Endodermal cell (in vitro differentiated cells): Measurements from ENCODE around the gene SUPT3H. TPM values are rescaled to one million over a fixed set of nuclear protein-coding genes. Genes with fewer than 3 reads are reported as not detected.

Experiments
- DNase-seq: peaks from one replicate; pipeline ENCODE4 v3.0.0-alpha.2; 2017
- H3K27ac ChIP-seq: 2 replicates; pipeline ENCODE4 v1.5.1; 2013; ENCODE audit warnings: mild to moderate bottlenecking, low read depth, low read length, moderate library complexity
- H3K27me3 ChIP-seq: 2 replicates; pipeline ENCODE4 v1.6.1; 2013; ENCODE audit warnings: mild to moderate bottlenecking, low read length, moderate library complexity; ENCODE audit not compliant: insufficient read depth, control insufficient read depth, poor library complexity, severe bottlenecking
- H3K36me3 ChIP-seq: 2 replicates; pipeline ENCODE4 v1.7.0; 2013; ENCODE audit warnings: mild to moderate bottlenecking, low read length, moderate library complexity; ENCODE audit not compliant: control insufficient read depth, insufficient read depth
- H3K4me1 ChIP-seq: one replicate; pipeline ENCODE4 v1.7.0; 2013; ENCODE audit warnings: low read length; ENCODE audit not compliant: control insufficient read depth, insufficient read depth
- H3K4me3 ChIP-seq: 2 replicates; pipeline ENCODE4 v1.5.1; 2013; ENCODE audit warnings: mild to moderate bottlenecking, low read length, moderate library complexity
- H3K9ac ChIP-seq: 2 replicates; pipeline ENCODE4 v1.6.1; 2013; ENCODE audit warnings: mild to moderate bottlenecking, low read length, moderate library complexity; ENCODE audit not compliant: poor library complexity, severe bottlenecking; ENCODE audit errors: extremely low read depth
- H3K9me3 ChIP-seq: 2 replicates; pipeline ENCODE4 v1.6.1; 2013; ENCODE audit warnings: mild to moderate bottlenecking, low read length, moderate library complexity; ENCODE audit not compliant: control insufficient read depth
- H3K27ac Mint-ChIP-seq: 2 replicates; pipeline ENCODE4 v1.8.0; 2020; ENCODE audit warnings: mixed read lengths
- H3K27me3 Mint-ChIP-seq: 2 replicates; pipeline ENCODE4 v1.8.0; 2021; ENCODE audit warnings: mild to moderate bottlenecking, mixed read lengths; ENCODE audit not compliant: insufficient read depth
- H3K36me3 Mint-ChIP-seq: 2 replicates; pipeline ENCODE4 v1.8.0; 2020; ENCODE audit warnings: low read depth, mixed read lengths
- H3K4me1 Mint-ChIP-seq: 2 replicates; pipeline ENCODE4 v1.8.0; 2020; ENCODE audit warnings: mixed read lengths
- H3K4me3 Mint-ChIP-seq: 2 replicates; pipeline ENCODE4 v1.8.0; 2020; ENCODE audit warnings: mild to moderate bottlenecking, moderate library complexity, mixed read lengths
- H3K9me3 Mint-ChIP-seq: 2 replicates; pipeline ENCODE4 v1.8.0; 2020; ENCODE audit warnings: mild to moderate bottlenecking, mixed read lengths
- CTCF ChIP-seq: fragments of 200-600 bp; sonication (generic); conservative IDR thresholded peaks from 2 replicates; pipeline ENCODE4 v1.5.0; 2021; ENCODE audit warnings: antibody characterized with exemption, mild to moderate bottlenecking
- WGBS, 2 experiments: methylation state at CpG; one replicate each; pipeline versions ENCODE4 v1.1.5 to v1.1.7; 2013; ENCODE audit warnings: missing lambda C conversion rate in 2 of 2, mixed read lengths in 1 of 2; ENCODE audit not compliant: insufficient coverage in 1 of 2, insufficient read length in 1 of 2; 5-methylcytosine and 5-hydroxymethylcytosine counted together
- long read RNA-seq, 4 experiments: library from polyadenylated mRNA in 2 of 4; library from RNA in 1 of 4; library from capped mRNA in 1 of 4; stranded (forward) in 3 of 4; unstranded in 1 of 4; transcript quantifications; one replicate each; pipeline ENCODE4 v2.0.0, GENCODE V29; 2020 to 2021; ENCODE audit warnings: inconsistent platforms in 1 of 4
- polyA plus RNA-seq, 2 experiments: library from polyadenylated mRNA; stranded (reverse); fragments of 50-300 nt; gene quantifications; one replicate each; pipeline ENCODE4 v1.2.3, GENCODE V29; 2013
- total RNA-seq, 2 donors: library from RNA; stranded (reverse); fragmentation: NEBNext Ultra II Directional in 1 of 2; extraction: Animal tissue kit (Norgen Biotek cat#: 25700) in 1 of 2; gene quantifications; 2 replicates in 1 of 2; 3 replicates in 1 of 2; pipeline ENCODE4 v1.2.1, GENCODE V29; 2021

SUPT3H gene
- 10 to 100 TPM; 32.4 to 34.7 TPM for total RNA-seq
- polyA plus RNA-seq (2013, experiment 1 of 2), result 22.9 TPM
- 26.2 TPM for polyA plus RNA-seq (2013, experiment 2 of 2)
- long read RNA-seq, experiment 1, partial matches to known transcripts, result 0 of 1 reads
- long read RNA-seq, experiment 1, other reads (novel, unspliced or antisense), result 1 of 1 reads
- long read RNA-seq, experiment 2, partial matches to known transcripts, result 1 of 7 reads
- long read RNA-seq, experiment 2, other reads (novel, unspliced or antisense), result 6 of 7 reads
- long read RNA-seq, experiment 3, partial matches to known transcripts, result 13 of 16 reads
- long read RNA-seq, experiment 3, other reads (novel, unspliced or antisense), result 3 of 16 reads
- long read RNA-seq, experiment 4, partial matches to known transcripts, result 3 of 9 reads
- long read RNA-seq, experiment 4, other reads (novel, unspliced or antisense), result 5 of 9 reads

DNA sequence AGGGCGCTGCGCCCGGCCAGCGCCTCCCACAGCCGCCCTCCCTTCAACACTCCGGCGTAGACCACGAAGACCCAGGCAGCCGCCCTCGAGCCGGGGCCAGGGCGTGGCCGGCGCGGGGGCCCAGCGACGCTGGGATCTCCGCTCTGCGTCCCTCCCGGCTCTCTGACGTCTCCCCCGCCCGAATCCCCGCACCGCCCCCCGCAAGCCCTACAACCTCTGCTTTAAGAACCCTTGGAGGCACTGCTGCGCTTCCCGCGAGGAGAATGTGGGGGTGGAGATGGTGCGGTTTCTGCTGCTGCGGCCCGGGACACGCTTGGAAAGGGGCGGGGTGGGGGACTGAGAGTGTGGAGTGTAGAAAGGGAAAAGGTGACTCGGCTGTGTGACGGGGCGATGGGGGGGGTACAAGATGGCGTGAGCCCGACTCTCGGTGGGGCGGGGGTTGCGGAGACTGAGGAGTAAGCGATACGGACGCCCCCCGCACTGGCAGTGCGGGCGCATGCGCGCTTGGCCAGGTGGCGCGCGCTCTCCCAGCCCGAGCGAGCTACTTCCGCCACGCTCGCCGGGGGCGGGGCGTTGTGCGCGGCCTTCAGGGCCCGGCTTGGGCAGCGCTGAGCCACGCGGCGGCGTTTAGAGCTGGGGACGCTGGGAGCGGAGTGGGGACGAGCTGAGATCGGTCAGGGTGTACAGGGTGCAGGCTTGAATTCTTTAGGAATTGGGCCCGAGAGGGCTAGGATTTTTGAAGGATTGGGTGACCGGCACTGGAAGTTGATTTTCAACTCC is at the start of gene SUPT3H:
SUPT3H (minus strand) TSS at position 381 of the 780 bp plus-strand sequence.
- Histone ChIP-seq H3K9ac (peak within 1 kb of the TSS; percentile 92), H3K27ac (peak within 1 kb of the TSS; percentile 96), H3K9me3 (no peaks in the 10 kb centered on the region), H3K4me1 (no peaks in the 10 kb centered on the region), H3K4me3 (peak within 1 kb of the TSS; percentile 99), H3K36me3 (no peaks in the 10 kb centered on the region), H3K27me3 (no peaks in the 10 kb centered on the region)
- peak within 1 kb of the TSS; percentile 92 for H3K4me3 Mint-ChIP-seq
- peak; percentile 33 for TF ChIP-seq CTCF
- 0 to 1% methylated on average over 19 to 75 of the region's 75 CpGs for WGBS, 2 experiments
- H3K27me3 Mint-ChIP-seq, result no peaks in the 10 kb centered on the region
- H3K36me3 Mint-ChIP-seq, result no peaks in the 10 kb centered on the region
- peak; percentile 96 for DNase-seq
- peaks cover 8% of the 10 kb centered on the region for H3K4me1 Mint-ChIP-seq
- peak within 1 kb of the TSS; percentile 99 for H3K27ac Mint-ChIP-seq
- H3K9me3 Mint-ChIP-seq, result no peaks in the 10 kb centered on the region

DNA sequence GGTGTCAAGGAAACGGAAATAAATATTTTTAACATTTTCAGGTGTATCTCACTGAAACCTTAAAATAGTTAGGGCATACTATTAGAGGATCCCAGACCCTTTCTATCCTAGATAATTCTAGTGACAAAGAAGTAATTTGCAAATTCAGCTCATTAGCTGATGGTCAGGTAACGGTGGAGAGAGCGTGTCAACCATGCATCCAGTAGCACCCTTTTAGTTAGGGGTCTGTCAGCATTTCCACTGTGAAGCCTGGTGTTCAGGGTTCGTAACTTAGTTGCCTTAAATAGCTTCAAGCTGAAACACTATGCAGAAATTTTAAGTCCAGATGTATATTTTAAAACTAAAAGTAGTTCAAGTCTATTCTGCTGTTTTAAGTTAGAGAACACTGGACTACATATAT is 48.5 kb upstream of the SUPT3H start:
- no peak for DNase-seq

More for the DNA sequence above, 48.5 kb upstream of the SUPT3H start:
- no peak overlapping the region for H3K27ac ChIP-seq
- TF ChIP-seq CTCF, result no peak
- no peaks in the 10 kb centered on the region for H3K36me3 ChIP-seq
- H3K9me3 Mint-ChIP-seq, result no peaks in the 10 kb centered on the region
- peaks cover 62% of the 10 kb centered on the region for H3K27me3 Mint-ChIP-seq
- H3K27me3 ChIP-seq, result peaks cover 50% of the 10 kb centered on the region
- no peak overlapping the region for H3K4me3 ChIP-seq
- H3K9ac ChIP-seq, result no peak overlapping the region
- WGBS, 2 experiments, result 80 to 87% methylated on average over 2 to 4 of the region's 4 CpGs
- no peaks in the 10 kb centered on the region for H3K9me3 ChIP-seq
- peaks cover 8% of the 10 kb centered on the region for H3K4me1 Mint-ChIP-seq
- H3K4me3 Mint-ChIP-seq, result no peak overlapping the region
- H3K4me1 ChIP-seq, result no peaks in the 10 kb centered on the region
- no peak overlapping the region for H3K27ac Mint-ChIP-seq
- H3K36me3 Mint-ChIP-seq, result no peaks in the 10 kb centered on the region
